Measurements from ENCODE around the gene RTCA.
"Not testable (repeated sequence)": the region's sequence is repeated elsewhere in the genome, so short reads cannot be mapped to it uniquely, and the experiment has no call there.

Gene RTCA

GRCh38 chr1:100261686-100262085 lies 4.3 kb upstream of the RTCA start:
- no peak for DNase-seq (ENCODE audit: low spot score)

GRCh38 chr1:100264081-100264480 lies 1.9 kb upstream of the RTCA start:
- not testable (repeated sequence) for DNase-seq (ENCODE audit: low spot score)

GRCh38 chr1:100265562-100265930 lies 470 bp upstream of the RTCA start:
- DNase-seq (ENCODE audit: low spot score), result peak; percentile 23

- DNase-seq (ENCODE audit: low spot score), result no peak
Observed at GRCh38 chr1:100266741-100267140, 725 bp downstream of the RTCA start.

- no peak for DNase-seq (ENCODE audit: low spot score)
Observed at GRCh38 chr1:100267284-100267683, 1.3 kb downstream of the RTCA start.

- no peak for DNase-seq (ENCODE audit: low spot score)
Observed at GRCh38 chr1:100268202-100268601, 2.2 kb downstream of the RTCA start.

GRCh38 chr1:100277866-100278265 lies 11.8 kb downstream of the RTCA start:
- DNase-seq (ENCODE audit: low spot score), result no peak

GRCh38 chr1:100279358-100279923 lies 13.4 kb downstream of the RTCA start:
- DNase-seq (ENCODE audit: low spot score), result no peak

- DNase-seq (ENCODE audit: low spot score), result no peak
Observed at GRCh38 chr1:100279954-100280682, 14.1 kb downstream of the RTCA start.

GRCh38 chr1:100284591-100284990 lies 18.6 kb downstream of the RTCA start:
- DNase-seq (ENCODE audit: low spot score), result no peak

GRCh38 chr1:100287162-100287561 lies 21.1 kb downstream of the RTCA start:
- DNase-seq (ENCODE audit: low spot score), result no peak

- DNase-seq (ENCODE audit: low spot score), result no peak
Observed at GRCh38 chr1:100290291-100290690, 24.3 kb downstream of the RTCA start.

GRCh38 chr1:100292711-100293110 lies 26.7 kb downstream of the RTCA start:
- DNase-seq (ENCODE audit: low spot score), result no peak

GRCh38 chr1:100296140-100296539 lies 30.1 kb downstream of the RTCA start:
- no peak for DNase-seq (ENCODE audit: low spot score)

GRCh38 chr1:100296997-100297396 lies 31.0 kb downstream of the RTCA start:
- not testable (repeated sequence) for DNase-seq (ENCODE audit: low spot score)

- no peak for DNase-seq (ENCODE audit: low spot score)
Observed at GRCh38 chr1:100298512-100298911, 32.5 kb downstream of the RTCA start.

- no peak for DNase-seq (ENCODE audit: low spot score)
Observed at GRCh38 chr1:100299521-100300222, 33.7 kb downstream of the RTCA start.

- no peak for DNase-seq (ENCODE audit: low spot score)
Observed at GRCh38 chr1:100300691-100301090, 34.7 kb downstream of the RTCA start.

- DNase-seq (ENCODE audit: low spot score), result peak; percentile 20
Observed at GRCh38 chr1:100302739-100303138, 36.7 kb downstream of the RTCA start.

- no peak for DNase-seq (ENCODE audit: low spot score)
Observed at GRCh38 chr1:100304227-100304626, 38.2 kb downstream of the RTCA start.

- no peak for DNase-seq (ENCODE audit: low spot score)
Observed at GRCh38 chr1:100304921-100305320, 38.9 kb downstream of the RTCA start.

GRCh38 chr1:100305954-100306353 lies 39.9 kb downstream of the RTCA start:
- DNase-seq (ENCODE audit: low spot score), result no peak

- DNase-seq (ENCODE audit: low spot score), result no peak
Observed at GRCh38 chr1:100306735-100307313, 40.8 kb downstream of the RTCA start.
